ENCODE measurements around the gene TSSK2. TPM values are rescaled to one million over a fixed set of nuclear protein-coding genes. Genes with fewer than 3 reads are reported as not detected.

TSSK2 gene
- total and polyA plus RNA-seq, 2 experiments from 2014 or later: not detected

DNA sequence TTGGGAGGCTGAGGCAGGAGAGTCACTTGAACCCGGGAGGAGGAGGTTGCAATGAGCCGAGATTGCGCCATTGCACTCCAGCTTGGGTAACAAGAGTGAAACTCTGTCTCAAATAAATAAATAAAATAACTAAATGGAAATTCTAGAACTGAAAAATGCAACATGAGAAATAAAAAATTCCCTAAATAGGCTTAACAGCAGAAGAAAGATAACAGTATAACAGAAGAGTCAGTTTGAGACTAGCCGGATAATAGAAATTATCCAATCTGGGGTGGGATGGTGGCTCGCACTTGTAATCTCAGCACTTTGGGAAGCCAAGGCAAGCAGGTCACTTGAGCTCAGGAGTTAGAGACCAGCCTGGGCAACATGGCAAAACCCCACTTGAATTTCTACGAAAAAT is 33.3 kb downstream of the TSSK2 start (continued):
- no peak for TF ChIP-seq ETS1 (IDR thresholded peaks at IDR 0.05)

DNA sequence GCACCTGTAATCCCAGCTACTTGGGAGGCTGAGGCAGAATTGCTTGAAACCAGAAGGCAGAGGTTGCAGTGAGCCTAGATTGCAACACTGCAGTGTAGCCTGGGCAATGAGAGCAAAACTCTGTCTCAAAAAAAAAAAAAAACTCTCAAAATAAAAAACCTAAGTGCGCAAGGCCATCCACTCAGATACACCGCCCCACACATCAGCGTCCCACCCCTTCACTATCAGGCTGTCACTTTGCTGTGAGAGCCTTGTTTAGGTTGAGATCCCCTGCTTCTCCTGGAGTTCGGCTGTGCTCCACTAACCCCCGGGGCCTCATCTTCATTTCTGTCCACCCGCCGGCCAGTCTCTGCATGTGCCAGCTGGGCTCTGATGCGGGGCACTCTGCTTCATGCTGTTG is 35.3 kb downstream of the TSSK2 start:
- H3F3A ChIP-seq (replicated peaks; ENCODE audit: low read depth): 0 out of 2 replicates have a peak, but pooled peaks cover 2% of the 10 kb centered on the region
- peaks cover 11% of the 10 kb centered on the region; the same call in 2 of the 3 replicates for H3K4me1 Mint-ChIP-seq
- H3K4me2 ChIP-seq: no peak overlapping the region
- no peaks in the 10 kb centered on the region; the same call in 1 of the 3 replicates for H3K9me3 Mint-ChIP-seq
- peaks cover 50% of the 10 kb centered on the region for H3K27me3 ChIP-seq (ENCODE audit: insufficient read depth)
- H3K27ac Mint-ChIP-seq: no peak overlapping the region
- no peak overlapping the region for H3K27ac ChIP-seq (ENCODE audit: low read depth)
- no peak for DNase-seq (ENCODE audit: low spot score)
- no peaks in the 10 kb centered on the region for H3K9me2 ChIP-seq (ENCODE audit: insufficient read depth)
- no peak overlapping the region for H2AFZ ChIP-seq
- no peaks in the 10 kb centered on the region for H3K36me3 ChIP-seq (ENCODE audit: insufficient read depth)
- H3K27me3 Mint-ChIP-seq (ENCODE audit: insufficient read depth, low read depth, poor library complexity): peaks cover 57% of the 10 kb centered on the region
- ATAC-seq: no peak
- no peak overlapping the region; the same call in 2 of the 3 replicates for H3K4me3 Mint-ChIP-seq
- H4K20me1 ChIP-seq (replicated peaks; ENCODE audit: insufficient read depth): no peaks in the 10 kb centered on the region
- no peaks in the 10 kb centered on the region; the same call in 1 of the 2 replicates for H3K4me1 ChIP-seq (ENCODE audit: insufficient read depth)
- H3K4me3 ChIP-seq: no peak overlapping the region
- peaks cover 3% of the 10 kb centered on the region; the same call in 1 of the 3 replicates for H3K36me3 Mint-ChIP-seq (ENCODE audit: low read depth)
- no peaks in the 10 kb centered on the region for H3K79me2 ChIP-seq (replicated peaks; ENCODE audit: insufficient read depth)
- TF ChIP-seq JUNB (IDR thresholded peaks at IDR 0.05; ENCODE audit: unreplicated experiment) (no peak), CREB1 (CRISPR knock-in tag; IDR thresholded peaks at IDR 0.05; ENCODE audit: low read depth) (no peak), ETS1 (IDR thresholded peaks at IDR 0.05) (no peak), EZH2phosphoT487 (IDR thresholded peaks at IDR 0.05; ENCODE audit: unreplicated experiment) (no peak), POLR2AphosphoS5 (IDR thresholded peaks at IDR 0.05; ENCODE audit: low read depth) (no peak), ZNF331 (CRISPR knock-in tag; IDR thresholded peaks at IDR 0.05; ENCODE audit: low read depth) (no peak), REST (IDR thresholded peaks at IDR 0.05; ENCODE audit: unreplicated experiment) (no peak), NANOG (IDR thresholded peaks at IDR 0.05; ENCODE audit: borderline replicate concordance) (no peak), ZNF114 (CRISPR knock-in tag; IDR thresholded peaks at IDR 0.05) (no peak)
- TF ChIP-seq, protein P1, sequence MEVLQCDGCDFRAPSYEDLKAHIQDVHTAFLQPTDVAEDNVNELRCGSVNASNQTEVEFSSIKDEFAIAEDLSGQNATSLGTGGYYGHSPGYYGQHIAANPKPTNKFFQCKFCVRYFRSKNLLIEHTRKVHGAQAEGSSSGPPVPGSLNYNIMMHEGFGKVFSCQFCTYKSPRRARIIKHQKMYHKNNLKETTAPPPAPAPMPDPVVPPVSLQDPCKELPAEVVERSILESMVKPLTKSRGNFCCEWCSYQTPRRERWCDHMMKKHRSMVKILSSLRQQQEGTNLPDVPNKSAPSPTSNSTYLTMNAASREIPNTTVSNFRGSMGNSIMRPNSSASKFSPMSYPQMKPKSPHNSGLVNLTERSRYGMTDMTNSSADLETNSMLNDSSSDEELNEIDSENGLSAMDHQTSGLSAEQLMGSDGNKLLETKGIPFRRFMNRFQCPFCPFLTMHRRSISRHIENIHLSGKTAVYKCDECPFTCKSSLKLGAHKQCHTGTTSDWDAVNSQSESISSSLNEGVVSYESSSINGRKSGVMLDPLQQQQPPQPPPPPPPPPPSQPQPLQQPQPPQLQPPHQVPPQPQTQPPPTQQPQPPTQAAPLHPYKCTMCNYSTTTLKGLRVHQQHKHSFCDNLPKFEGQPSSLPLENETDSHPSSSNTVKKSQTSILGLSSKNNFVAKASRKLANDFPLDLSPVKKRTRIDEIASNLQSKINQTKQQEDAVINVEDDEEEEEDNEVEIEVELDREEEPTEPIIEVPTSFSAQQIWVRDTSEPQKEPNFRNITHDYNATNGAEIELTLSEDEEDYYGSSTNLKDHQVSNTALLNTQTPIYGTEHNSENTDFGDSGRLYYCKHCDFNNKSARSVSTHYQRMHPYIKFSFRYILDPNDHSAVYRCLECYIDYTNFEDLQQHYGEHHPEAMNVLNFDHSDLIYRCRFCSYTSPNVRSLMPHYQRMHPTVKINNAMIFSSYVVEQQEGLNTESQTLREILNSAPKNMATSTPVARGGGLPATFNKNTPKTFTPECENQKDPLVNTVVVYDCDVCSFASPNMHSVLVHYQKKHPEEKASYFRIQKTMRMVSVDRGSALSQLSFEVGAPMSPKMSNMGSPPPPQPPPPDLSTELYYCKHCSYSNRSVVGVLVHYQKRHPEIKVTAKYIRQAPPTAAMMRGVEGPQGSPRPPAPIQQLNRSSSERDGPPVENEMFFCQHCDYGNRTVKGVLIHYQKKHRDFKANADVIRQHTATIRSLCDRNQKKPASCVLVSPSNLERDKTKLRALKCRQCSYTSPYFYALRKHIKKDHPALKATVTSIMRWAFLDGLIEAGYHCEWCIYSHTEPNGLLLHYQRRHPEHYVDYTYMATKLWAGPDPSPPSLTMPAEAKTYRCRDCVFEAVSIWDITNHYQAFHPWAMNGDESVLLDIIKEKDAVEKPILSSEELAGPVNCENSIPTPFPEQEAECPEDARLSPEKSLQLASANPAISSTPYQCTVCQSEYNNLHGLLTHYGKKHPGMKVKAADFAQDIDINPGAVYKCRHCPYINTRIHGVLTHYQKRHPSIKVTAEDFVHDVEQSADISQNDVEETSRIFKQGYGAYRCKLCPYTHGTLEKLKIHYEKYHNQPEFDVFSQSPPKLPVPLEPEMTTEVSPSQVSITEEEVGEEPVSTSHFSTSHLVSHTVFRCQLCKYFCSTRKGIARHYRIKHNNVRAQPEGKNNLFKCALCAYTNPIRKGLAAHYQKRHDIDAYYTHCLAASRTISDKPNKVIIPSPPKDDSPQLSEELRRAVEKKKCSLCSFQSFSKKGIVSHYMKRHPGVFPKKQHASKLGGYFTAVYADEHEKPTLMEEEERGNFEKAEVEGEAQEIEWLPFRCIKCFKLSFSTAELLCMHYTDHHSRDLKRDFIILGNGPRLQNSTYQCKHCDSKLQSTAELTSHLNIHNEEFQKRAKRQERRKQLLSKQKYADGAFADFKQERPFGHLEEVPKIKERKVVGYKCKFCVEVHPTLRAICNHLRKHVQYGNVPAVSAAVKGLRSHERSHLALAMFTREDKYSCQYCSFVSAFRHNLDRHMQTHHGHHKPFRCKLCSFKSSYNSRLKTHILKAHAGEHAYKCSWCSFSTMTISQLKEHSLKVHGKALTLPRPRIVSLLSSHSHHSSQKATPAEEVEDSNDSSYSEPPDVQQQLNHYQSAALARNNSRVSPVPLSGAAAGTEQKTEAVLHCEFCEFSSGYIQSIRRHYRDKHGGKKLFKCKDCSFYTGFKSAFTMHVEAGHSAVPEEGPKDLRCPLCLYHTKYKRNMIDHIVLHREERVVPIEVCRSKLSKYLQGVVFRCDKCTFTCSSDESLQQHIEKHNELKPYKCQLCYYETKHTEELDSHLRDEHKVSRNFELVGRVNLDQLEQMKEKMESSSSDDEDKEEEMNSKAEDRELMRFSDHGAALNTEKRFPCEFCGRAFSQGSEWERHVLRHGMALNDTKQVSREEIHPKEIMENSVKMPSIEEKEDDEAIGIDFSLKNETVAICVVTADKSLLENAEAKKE (CRISPR knock-in tag; IDR thresholded peaks at IDR 0.05): no peak
- TF ChIP-seq, protein P2, sequence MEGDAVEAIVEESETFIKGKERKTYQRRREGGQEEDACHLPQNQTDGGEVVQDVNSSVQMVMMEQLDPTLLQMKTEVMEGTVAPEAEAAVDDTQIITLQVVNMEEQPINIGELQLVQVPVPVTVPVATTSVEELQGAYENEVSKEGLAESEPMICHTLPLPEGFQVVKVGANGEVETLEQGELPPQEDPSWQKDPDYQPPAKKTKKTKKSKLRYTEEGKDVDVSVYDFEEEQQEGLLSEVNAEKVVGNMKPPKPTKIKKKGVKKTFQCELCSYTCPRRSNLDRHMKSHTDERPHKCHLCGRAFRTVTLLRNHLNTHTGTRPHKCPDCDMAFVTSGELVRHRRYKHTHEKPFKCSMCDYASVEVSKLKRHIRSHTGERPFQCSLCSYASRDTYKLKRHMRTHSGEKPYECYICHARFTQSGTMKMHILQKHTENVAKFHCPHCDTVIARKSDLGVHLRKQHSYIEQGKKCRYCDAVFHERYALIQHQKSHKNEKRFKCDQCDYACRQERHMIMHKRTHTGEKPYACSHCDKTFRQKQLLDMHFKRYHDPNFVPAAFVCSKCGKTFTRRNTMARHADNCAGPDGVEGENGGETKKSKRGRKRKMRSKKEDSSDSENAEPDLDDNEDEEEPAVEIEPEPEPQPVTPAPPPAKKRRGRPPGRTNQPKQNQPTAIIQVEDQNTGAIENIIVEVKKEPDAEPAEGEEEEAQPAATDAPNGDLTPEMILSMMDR (conservative IDR thresholded peaks at IDR 0.05; ENCODE audit: low read depth in 2 of 2): no peak

Measured in GM23338 (cell line).